Lower lobe of right lung (tissue), 2 donors: ENCODE measurements around the gene AIMP2. TPM values are rescaled to one million over a fixed set of nuclear protein-coding genes. Genes with fewer than 3 reads are reported as not detected.
A peak's percentile ranks its signal among the peaks of the same experiment; 100 is the strongest.
"Not testable (repeated sequence)": the region's sequence is repeated elsewhere in the genome, so short reads cannot be mapped to it uniquely, and the experiment has no call there.

ENCODE experiments used
- ATAC-seq, 2 donors: fragments of 200-7000 bp; cut with Tn5 transposase; one replicate each; pipeline ENCODE4 v1.9.1; 2020 to 2022; ENCODE audit warnings: mild to moderate bottlenecking in 2 of 2, moderate library complexity in 2 of 2
- DNase-seq: peaks from one replicate; pipeline ENCODE4 v3.0.0-alpha.2; 2020
- H3K27ac ChIP-seq: fragments of 200-600 bp; one replicate; pipeline ENCODE4 v1.8.0; 2022
- H3K27me3 ChIP-seq: fragments of 200-600 bp; one replicate; pipeline ENCODE4 v1.8.0; 2022; ENCODE audit warnings: low read depth
- H3K36me3 ChIP-seq: fragments of 200-600 bp; one replicate; pipeline ENCODE4 v1.8.0; 2022; ENCODE audit warnings: mild to moderate bottlenecking
- H3K4me1 ChIP-seq: fragments of 200-600 bp; one replicate; pipeline ENCODE4 v1.8.0; 2022
- H3K4me3 ChIP-seq: fragments of 200-600 bp; one replicate; pipeline ENCODE4 v1.8.0; 2022; ENCODE audit warnings: mild to moderate bottlenecking
- H3K9me3 ChIP-seq: fragments of 200-600 bp; one replicate; pipeline ENCODE4 v1.8.0; 2022
- CTCF ChIP-seq: fragments of 200-600 bp; IDR thresholded peaks from one replicate; pipeline ENCODE4 v1.8.0; 2022; ENCODE audit warnings: antibody characterized with exemption, mild to moderate bottlenecking
- intact Hi-C: fragments of 100-400 bp; cut with DNase I; formaldehyde crosslinking; loops from one replicate; pipeline ENCODE4 v1.11.0; 2022
- total RNA-seq: library from RNA; stranded (reverse); fragmentation: NEBNext Ultra II Directional; extraction: Animal tissue kit (Norgen Biotek cat#: 25700); gene quantifications from one replicate; pipeline ENCODE4 v1.2.1, GENCODE V29; 2021
- donor health status: DM: no; HTN: yes; CAD: no; lungs with severe emphysema.

Gene AIMP2
- total RNA-seq, 1 donor from 2014 or later: 17.4 TPM

GRCh38 chr7:6032167-6032566 lies 23.1 kb downstream of the AIMP2 start:
- peaks cover 98% of the 10 kb centered on the region for H3K36me3 ChIP-seq
- H3K4me3 ChIP-seq: no peak overlapping the region
- DNase-seq (no peak), ATAC-seq (peak in 1 of 2 donors; percentile 41)
- H3K9me3 ChIP-seq: no peaks in the 10 kb centered on the region
- no peak for TF ChIP-seq CTCF
- H3K27ac ChIP-seq: no peak overlapping the region
- intact Hi-C loops: no loop called here
- no peaks in the 10 kb centered on the region for H3K27me3 ChIP-seq
- no peaks in the 10 kb centered on the region for H3K4me1 ChIP-seq

GRCh38 chr7:6032641-6033040 lies 23.6 kb downstream of the AIMP2 start:
- Histone ChIP-seq H3K4me1 (no peaks in the 10 kb centered on the region), H3K9me3 (no peaks in the 10 kb centered on the region), H3K27me3 (no peaks in the 10 kb centered on the region), H3K36me3 (peaks cover 98% of the 10 kb centered on the region), H3K27ac (no peak overlapping the region), H3K4me3 (no peak overlapping the region)
- ATAC-seq (no peak), DNase-seq (no peak)
- TF ChIP-seq CTCF: no peak
- intact Hi-C loops: no loop called here

- no peak for TF ChIP-seq CTCF
- ATAC-seq (no peak), DNase-seq (no peak)
- Histone ChIP-seq H3K4me3 (no peak overlapping the region), H3K36me3 (peaks cover 97% of the 10 kb centered on the region), H3K27ac (no peak overlapping the region), H3K4me1 (no peaks in the 10 kb centered on the region), H3K9me3 (no peaks in the 10 kb centered on the region), H3K27me3 (no peaks in the 10 kb centered on the region)
- intact Hi-C loops: no loop called here
Observed at GRCh38 chr7:6035165-6035564, 26.1 kb downstream of the AIMP2 start.

- Histone ChIP-seq H3K9me3 (no peaks in the 10 kb centered on the region), H3K27ac (no peak overlapping the region), H3K4me3 (no peak overlapping the region), H3K36me3 (peaks cover 97% of the 10 kb centered on the region), H3K4me1 (no peaks in the 10 kb centered on the region), H3K27me3 (no peaks in the 10 kb centered on the region)
- no peak for ATAC-seq
- DNase-seq: no peak
- no peak for TF ChIP-seq CTCF
- intact Hi-C loops: no loop called here
Observed at GRCh38 chr7:6035686-6036085, 26.6 kb downstream of the AIMP2 start.

GRCh38 chr7:6049780-6050179 lies 40.7 kb downstream of the AIMP2 start:
- Histone ChIP-seq H3K4me1 (no peaks in the 10 kb centered on the region), H3K27me3 (no peaks in the 10 kb centered on the region), H3K4me3 (no peak overlapping the region), H3K9me3 (no peaks in the 10 kb centered on the region), H3K27ac (no peak overlapping the region), H3K36me3 (peaks cover 84% of the 10 kb centered on the region)
- intact Hi-C loops: no loop called here
- no peak for DNase-seq
- no peak for TF ChIP-seq CTCF
- ATAC-seq: no peak

- H3K27me3 ChIP-seq, H3K4me3 ChIP-seq, intact Hi-C loops, H3K4me1 ChIP-seq, ATAC-seq, DNase-seq, H3K9me3 ChIP-seq: not testable (repeated sequence)
- H3K36me3 ChIP-seq: peaks cover 74% of the 10 kb centered on the region
- peak overlapping the region; percentile 36 for H3K27ac ChIP-seq
Observed at GRCh38 chr7:6051185-6051584, 42.1 kb downstream of the AIMP2 start.
